Natural killer cell (primary cell): ENCODE results near the gene HPGDS. TPM values are rescaled to one million over a fixed set of nuclear protein-coding genes. Genes with fewer than 3 reads are reported as not detected.

ENCODE experiments used
- ATAC-seq, 3 donors: fragments of 150-1000 bp in 2 of 3; fragments of 200-7000 bp in 1 of 3; cut with Tn5 transposase; 1 replicate in 1 of 3; 2 replicates in 2 of 3; pipeline ENCODE4 v1.10.0; 2021; ENCODE audit warnings: mild to moderate bottlenecking in 2 of 3, moderate library complexity in 2 of 3
- DNase-seq, 2 donors: peaks; one replicate each; pipeline versions ENCODE4 v3.0.0 to v3.0.0-alpha.2; 2013 to 2021; ENCODE audit warnings: mixed read lengths in 1 of 2
- H3K27ac ChIP-seq: one replicate; pipeline ENCODE4 v1.5.1; 2013; ENCODE audit warnings: mild to moderate bottlenecking, low read length
- H3K27me3 ChIP-seq: one replicate; pipeline ENCODE4 v1.6.1; 2013; ENCODE audit warnings: low read length; ENCODE audit not compliant: control insufficient read depth, insufficient read depth
- H3K36me3 ChIP-seq: one replicate; pipeline ENCODE4 v1.6.1; 2013; ENCODE audit warnings: low read length; ENCODE audit not compliant: control insufficient read depth, insufficient read depth
- H3K4me1 ChIP-seq: one replicate; pipeline ENCODE4 v1.6.1; 2013; ENCODE audit warnings: low read length; ENCODE audit not compliant: control insufficient read depth, insufficient read depth
- H3K4me3 ChIP-seq: one replicate; pipeline ENCODE4 v1.5.1; 2013; ENCODE audit warnings: low read length
- H3K9me3 ChIP-seq: one replicate; pipeline ENCODE4 v1.6.1; 2013; ENCODE audit warnings: low read length; ENCODE audit not compliant: control insufficient read depth, insufficient read depth
- H3K27ac Mint-ChIP-seq, 2 donors: one replicate each; pipeline ENCODE4 v1.8.0; 2022; ENCODE audit warnings: mild to moderate bottlenecking in 2 of 2, mixed read lengths in 2 of 2, moderate library complexity in 1 of 2
- H3K27me3 Mint-ChIP-seq, 2 donors: one replicate each; pipeline ENCODE4 v1.8.0; 2022; ENCODE audit warnings: low read depth in 2 of 2, mixed read lengths in 2 of 2
- H3K36me3 Mint-ChIP-seq: one replicate; pipeline ENCODE4 v1.8.0; 2022; ENCODE audit warnings: mixed read lengths
- H3K4me1 Mint-ChIP-seq, 2 donors: one replicate each; pipeline ENCODE4 v1.8.0; 2022; ENCODE audit warnings: mixed read lengths in 2 of 2
- H3K4me3 Mint-ChIP-seq: one replicate; pipeline ENCODE4 v1.8.0; 2022; ENCODE audit warnings: mild to moderate bottlenecking, moderate library complexity, mixed read lengths
- H3K9me3 Mint-ChIP-seq, 2 donors: one replicate each; pipeline ENCODE4 v1.8.0; 2022; ENCODE audit warnings: mixed read lengths in 2 of 2
- CTCF ChIP-seq: fragments of 200-600 bp; IDR thresholded peaks from one replicate; pipeline ENCODE4 v1.8.0; 2022; ENCODE audit warnings: antibody characterized with exemption
- WGBS: methylation state at CpG from one replicate; pipeline ENCODE4 v1.1.7; 2013; ENCODE audit warnings: missing lambda C conversion rate; ENCODE audit not compliant: insufficient coverage; 5-methylcytosine and 5-hydroxymethylcytosine counted together
- intact Hi-C: fragments of 100-400 bp; cut with micrococcal nuclease; formaldehyde crosslinking; loops from one replicate; pipeline ENCODE4 v1.14.2; 2022
- total RNA-seq, 4 donors: library from RNA; stranded (reverse); fragments of 120-200 nt in 1 of 4; gene quantifications; one replicate each; pipeline versions ENCODE4 v1.2.3 to v1.2.4, GENCODE V29; 2013 to 2022

Gene HPGDS
- total RNA-seq, 3 donors from 2014 or later (not counting 1 experiment from before 2014, with no cell fraction given) = 0.36 to 4.3 TPM; not detected in 1

- ATAC-seq (no peak), DNase-seq (no peak)
- Mint-ChIP-seq H3K4me3 (no peak overlapping the region), H3K4me1 (peaks cover 10 to 14% of the 10 kb centered on the region in 2 donors), H3K27me3 (peaks cover 0 to 1% of the 10 kb centered on the region in 2 donors), H3K27ac (no peak overlapping the region), H3K36me3 (no peaks in the 10 kb centered on the region), H3K9me3 (no peaks in the 10 kb centered on the region)
- H3K27ac ChIP-seq = no peak overlapping the region
- intact Hi-C loops = no loop called here
- no peak overlapping the region for H3K4me3 ChIP-seq
- no peaks in the 10 kb centered on the region for H3K4me1 ChIP-seq
- TF ChIP-seq CTCF = no peak
- H3K27me3 ChIP-seq = no peaks in the 10 kb centered on the region
- H3K36me3 ChIP-seq = no peaks in the 10 kb centered on the region
- WGBS = 76% methylated on average over 1 of the region's 3 CpGs
- H3K9me3 ChIP-seq = no peaks in the 10 kb centered on the region
These were observed 7.7 kb downstream of the HPGDS start for GRCh38 chr4:94334962-94335361.

GRCh38 chr4:94334476-94334875 lies 8.2 kb downstream of the HPGDS start:
- H3K9me3 ChIP-seq = no peaks in the 10 kb centered on the region
- Mint-ChIP-seq H3K27me3 (peaks cover 0 to 3% of the 10 kb centered on the region in 2 donors), H3K27ac (no peak overlapping the region), H3K4me1 (peaks cover 5 to 10% of the 10 kb centered on the region in 2 donors), H3K9me3 (no peaks in the 10 kb centered on the region), H3K4me3 (no peak overlapping the region), H3K36me3 (no peaks in the 10 kb centered on the region)
- TF ChIP-seq CTCF = no peak
- DNase-seq = no peak
- H3K27ac ChIP-seq = no peak overlapping the region
- intact Hi-C loops = no loop called here
- H3K4me3 ChIP-seq = no peak overlapping the region
- no peaks in the 10 kb centered on the region for H3K4me1 ChIP-seq
- no peak for ATAC-seq
- WGBS = 100% methylated on average over 1 of the region's 2 CpGs
- no peaks in the 10 kb centered on the region for H3K27me3 ChIP-seq
- H3K36me3 ChIP-seq = no peaks in the 10 kb centered on the region

GRCh38 chr4:94333866-94334265 lies 8.8 kb downstream of the HPGDS start:
- no peaks in the 10 kb centered on the region for H3K36me3 Mint-ChIP-seq
- no peak overlapping the region for H3K4me3 Mint-ChIP-seq
- H3K4me1 Mint-ChIP-seq = peaks cover 0 to 6% of the 10 kb centered on the region in 2 donors
- no peak overlapping the region for H3K27ac ChIP-seq
- 91% methylated on average over 2 of the region's 3 CpGs for WGBS
- H3K27me3 ChIP-seq = no peaks in the 10 kb centered on the region
- no peak overlapping the region for H3K4me3 ChIP-seq
- no peaks in the 10 kb centered on the region for H3K36me3 ChIP-seq
- H3K9me3 Mint-ChIP-seq = no peaks in the 10 kb centered on the region
- TF ChIP-seq CTCF = no peak
- no peaks in the 10 kb centered on the region for H3K4me1 ChIP-seq
- intact Hi-C loops = no loop called here
- H3K9me3 ChIP-seq = no peaks in the 10 kb centered on the region
- peaks cover 0 to 3% of the 10 kb centered on the region in 2 donors for H3K27me3 Mint-ChIP-seq
- H3K27ac Mint-ChIP-seq = no peak overlapping the region
- no peak for ATAC-seq
- no peak for DNase-seq

GRCh38 chr4:94332983-94333590 lies 9.5 kb downstream of the HPGDS start:
- Histone ChIP-seq H3K27ac (no peak overlapping the region), H3K27me3 (no peaks in the 10 kb centered on the region), H3K4me1 (no peaks in the 10 kb centered on the region), H3K36me3 (no peaks in the 10 kb centered on the region), H3K4me3 (no peak overlapping the region), H3K9me3 (no peaks in the 10 kb centered on the region)
- ATAC-seq (no peak), DNase-seq (no peak)
- no peak for TF ChIP-seq CTCF
- Mint-ChIP-seq H3K4me3 (no peak overlapping the region), H3K36me3 (no peaks in the 10 kb centered on the region), H3K27me3 (peaks cover 0 to 3% of the 10 kb centered on the region in 2 donors), H3K4me1 (peaks cover 0 to 6% of the 10 kb centered on the region in 2 donors), H3K9me3 (peaks cover 0 to 1% of the 10 kb centered on the region in 2 donors), H3K27ac (no peak overlapping the region)
- WGBS = 41% methylated on average over 3 of the region's 5 CpGs
- intact Hi-C loops = no loop called here
